Stimulated activated CD4-positive, alpha-beta T cell treated with anti-CD3 and anti-CD28 coated beads, Interleukin-1b, Interleukin-23, amount 100 ng/mL, for 4 hours (primary cell): ENCODE results near the gene EPHA1.

ENCODE experiments used
- DNase-seq, 2 donors: peaks; one replicate each; pipeline ENCODE4 v3.0.0-alpha.2; 2020; ENCODE audit warnings: low read depth in 2 of 2

Gene EPHA1

GRCh38 chr7:143374561-143374960 is 34.1 kb downstream of the EPHA1 start:
- DNase-seq: no peak

- DNase-seq: no peak
Measured at GRCh38 chr7:143373255-143373794, 35.3 kb downstream of the EPHA1 start.

GRCh38 chr7:143372070-143372469 is 36.6 kb downstream of the EPHA1 start:
- DNase-seq: no peak

- no peak for DNase-seq
Measured at GRCh38 chr7:143369678-143370651, 38.7 kb downstream of the EPHA1 start.

GRCh38 chr7:143368387-143368786 is 40.3 kb downstream of the EPHA1 start:
- no peak for DNase-seq

- DNase-seq: no peak
Measured at GRCh38 chr7:143367972-143368371, 40.7 kb downstream of the EPHA1 start.

- no peak for DNase-seq
Measured at GRCh38 chr7:143363016-143363937, 45.4 kb downstream of the EPHA1 start.

GRCh38 chr7:143362131-143363015 is 46.3 kb downstream of the EPHA1 start, which contains the start of gene FAM131B:
FAM131B (minus strand) TSS chr7:143362713; CDS start chr7:143362603, 110 bp downstream.
- DNase-seq: no peak

GRCh38 chr7:143361552-143362130 is 47.0 kb downstream of the EPHA1 start:
- no peak for DNase-seq

GRCh38 chr7:143360788-143361551 is 47.7 kb downstream of the EPHA1 start:
- DNase-seq: no peak

GRCh38 chr7:143359771-143360353 is 48.8 kb downstream of the EPHA1 start:
- DNase-seq: no peak

GRCh38 chr7:143358626-143359025 is 50.0 kb downstream of the EPHA1 start:
- DNase-seq: no peak

GRCh38 chr7:143356414-143357050 is 52.1 kb downstream of the EPHA1 start:
- no peak for DNase-seq

GRCh38 chr7:143355450-143356385 is 52.9 kb downstream of the EPHA1 start:
- no peak for DNase-seq

GRCh38 chr7:143354965-143355364 is 53.7 kb downstream of the EPHA1 start:
- DNase-seq: no peak

GRCh38 chr7:143354376-143354775 is 54.3 kb downstream of the EPHA1 start:
- no peak for DNase-seq

- DNase-seq: no peak
Measured at GRCh38 chr7:143352531-143353002, 56.1 kb downstream of the EPHA1 start.

- no peak for DNase-seq
Measured at GRCh38 chr7:143351574-143351973, 57.1 kb downstream of the EPHA1 start.
